ENCODE results near the gene LYPD4.
"Not testable (repeated sequence)": the region's sequence is repeated elsewhere in the genome, so short reads cannot be mapped to it uniquely, and the experiment has no call there.

Gene LYPD4

DNA sequence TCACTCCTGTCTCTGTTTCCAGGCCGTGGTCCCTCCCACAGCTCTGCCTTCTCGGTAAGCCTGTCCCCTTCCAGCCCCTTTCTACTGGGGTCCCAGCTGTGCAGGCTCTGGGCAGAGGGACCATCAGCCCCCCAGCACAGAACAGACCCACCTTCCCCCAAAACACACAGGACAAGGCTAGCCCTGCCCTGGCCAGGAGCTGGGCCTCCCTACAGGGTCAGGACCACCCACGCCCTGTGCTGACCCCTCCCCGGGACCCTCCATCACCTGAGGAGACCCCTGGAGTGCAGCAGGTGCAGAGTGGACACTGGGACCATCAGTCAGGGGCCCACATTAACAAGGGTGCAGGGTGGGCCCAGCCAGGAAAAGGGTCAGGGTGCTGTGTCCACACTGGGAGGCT, 34.2 kb downstream of the LYPD4 start:
- TF ChIP-seq ZNF274 (IDR thresholded peaks at IDR 0.05; ENCODE audit: low read depth, low read length): no peak
- no peak overlapping the region for H3K4me3 ChIP-seq (ENCODE audit: low read length)

DNA sequence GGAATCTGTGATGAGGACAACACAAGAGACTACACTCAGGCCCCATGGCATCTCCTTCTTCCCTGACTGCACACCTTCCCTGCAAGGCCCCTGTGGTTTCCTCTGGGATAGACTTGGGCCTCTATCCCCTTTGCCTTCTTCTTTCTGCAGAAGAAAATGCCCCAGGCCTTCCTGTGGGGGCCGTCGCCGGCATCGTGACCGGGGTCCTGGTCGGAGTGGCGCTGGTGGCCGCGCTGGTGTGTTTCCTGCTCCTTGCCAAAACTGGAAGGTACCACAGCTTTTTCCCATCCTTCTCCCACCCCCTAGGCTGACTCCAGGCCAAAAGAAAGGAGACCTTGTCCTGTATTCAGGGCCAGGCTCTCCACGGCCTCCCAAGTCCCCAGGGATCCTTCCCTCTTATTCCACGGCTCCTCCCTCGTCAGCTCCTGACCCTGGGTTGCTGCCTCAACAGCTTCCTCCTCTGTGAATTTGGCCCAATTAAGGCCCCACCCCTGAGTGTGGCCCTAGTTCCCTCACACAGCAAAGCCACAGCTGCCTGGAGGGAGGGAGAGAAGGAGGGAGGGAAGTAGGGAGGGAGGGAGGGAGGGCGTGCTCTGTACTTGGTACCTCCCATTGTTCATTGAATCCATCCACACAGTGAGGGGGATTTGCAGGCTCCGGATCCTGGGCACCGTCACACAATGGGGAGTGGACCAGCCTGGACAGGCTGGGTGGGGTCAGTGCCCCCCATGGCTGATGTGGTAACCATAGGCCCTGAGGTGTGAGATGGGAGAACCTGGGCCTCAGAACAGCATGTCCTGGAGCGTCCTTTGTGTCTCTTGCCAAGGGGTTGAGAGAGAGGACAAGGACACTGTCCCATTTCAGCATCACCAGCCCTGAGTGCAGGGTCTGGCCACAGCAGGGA, 35.6 kb downstream of the LYPD4 start:
- no peak overlapping the region for H3K4me3 ChIP-seq (ENCODE audit: low read length)

GRCh38 chr19:41807176-41807575, 37.3 kb downstream of the LYPD4 start:
- no peak overlapping the region for H3K4me3 ChIP-seq (ENCODE audit: low read length)
- no peak for TF ChIP-seq ZNF274 (IDR thresholded peaks at IDR 0.05; ENCODE audit: low read depth, low read length)

More for the DNA sequence above, 35.6 kb downstream of the LYPD4 start:
- TF ChIP-seq ZNF274 (IDR thresholded peaks at IDR 0.05; ENCODE audit: low read depth, low read length): no peak

DNA sequence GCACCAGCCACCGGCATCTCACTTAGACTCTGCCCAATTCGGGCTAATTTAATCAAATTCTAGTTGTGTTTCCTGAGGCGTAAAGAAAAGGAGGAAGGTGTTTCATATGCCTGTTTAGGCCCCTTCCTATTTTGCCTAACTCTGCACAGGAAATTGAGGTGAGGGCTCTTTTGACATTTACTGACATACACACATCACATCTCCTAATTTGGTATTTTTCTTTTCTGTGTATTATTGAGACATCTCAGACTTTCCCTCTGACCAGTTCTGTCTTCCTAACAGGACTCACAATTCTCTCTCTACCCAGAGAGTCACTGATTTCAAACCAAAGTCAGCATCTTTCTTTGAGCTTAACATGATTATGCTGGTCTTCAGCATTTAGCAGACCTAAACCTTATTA, 40.1 kb downstream of the LYPD4 start:
- TF ChIP-seq ZNF274 (IDR thresholded peaks at IDR 0.05; ENCODE audit: low read depth, low read length): no peak
- H3K4me3 ChIP-seq (ENCODE audit: low read length): no peak overlapping the region

DNA sequence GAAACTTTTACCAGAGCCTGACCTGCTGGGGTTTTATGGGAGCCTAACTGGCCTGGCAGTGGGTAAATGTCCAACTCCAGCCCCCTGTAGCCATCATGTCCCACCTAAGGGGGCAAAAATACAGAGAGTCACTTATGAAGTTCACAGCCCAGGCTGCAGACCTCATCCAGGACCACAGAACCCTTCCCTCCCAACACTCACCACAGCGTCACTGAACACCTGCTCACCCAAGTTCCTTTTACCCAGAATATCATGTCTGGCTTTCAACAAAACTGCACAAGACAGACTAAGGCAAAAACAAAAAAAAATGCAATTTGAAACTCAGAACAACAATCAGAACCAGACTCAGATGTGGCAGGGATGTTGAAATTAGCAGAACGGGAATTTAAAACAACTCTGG, 41.7 kb downstream of the LYPD4 start:
- H3K4me3 ChIP-seq (ENCODE audit: low read length): no peak overlapping the region
- no peak for TF ChIP-seq ZNF274 (IDR thresholded peaks at IDR 0.05; ENCODE audit: low read depth, low read length)

GRCh38 chr19:41801792-41802211, 42.7 kb downstream of the LYPD4 start:
- no peak for TF ChIP-seq ZNF274 (IDR thresholded peaks at IDR 0.05; ENCODE audit: low read depth, low read length)
- H3K4me3 ChIP-seq (ENCODE audit: low read length): no peak overlapping the region

DNA sequence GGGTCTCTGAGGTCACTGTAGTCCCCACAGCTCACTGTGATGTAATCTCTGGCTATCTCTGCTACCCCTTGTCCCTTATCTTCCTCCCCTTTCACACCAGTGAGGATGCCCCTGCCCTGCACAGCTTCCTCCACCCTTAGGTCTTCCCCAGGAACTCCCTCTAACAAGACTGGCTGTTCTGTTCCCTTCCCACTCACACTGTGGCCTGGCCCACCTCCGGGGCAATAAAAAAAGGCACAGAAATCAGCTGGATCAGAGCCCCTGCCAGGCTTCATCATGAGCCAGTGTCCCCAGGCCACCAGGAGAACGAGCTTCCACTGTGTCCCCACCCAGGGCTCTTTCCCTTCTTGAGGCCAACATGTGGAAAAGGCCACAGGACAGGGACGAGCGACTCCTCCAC, 43.5 kb downstream of the LYPD4 start:
- no peak overlapping the region for H3K4me3 ChIP-seq (ENCODE audit: low read length)
- TF ChIP-seq ZNF274 (IDR thresholded peaks at IDR 0.05; ENCODE audit: low read depth, low read length): no peak

- TF ChIP-seq ZNF274 (IDR thresholded peaks at IDR 0.05; ENCODE audit: low read depth, low read length): no peak
- no peak overlapping the region for H3K4me3 ChIP-seq (ENCODE audit: low read length)
These were observed 45.0 kb downstream of the LYPD4 start for GRCh38 chr19:41799444-41800000.

DNA sequence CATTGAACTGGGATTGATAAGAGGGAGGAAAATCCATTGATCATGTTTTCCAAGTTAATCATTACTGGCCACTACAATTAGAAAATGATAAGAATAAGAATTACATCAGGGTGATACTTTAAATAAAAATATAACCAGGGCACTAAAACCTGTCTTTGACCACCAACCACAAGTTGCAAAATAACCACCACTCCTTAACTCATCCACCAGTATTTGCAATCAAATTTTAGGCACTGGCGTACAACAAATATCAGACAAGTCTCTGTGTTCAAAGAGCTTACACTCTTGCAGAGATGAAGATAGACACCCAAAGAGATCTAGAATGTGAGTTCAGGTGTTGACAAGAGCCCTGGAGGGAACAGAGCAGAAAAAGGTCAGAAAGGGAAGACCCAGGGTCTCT, 47.6 kb downstream of the LYPD4 start:
- no peak for TF ChIP-seq ZNF274 (IDR thresholded peaks at IDR 0.05; ENCODE audit: low read depth, low read length)
- no peak overlapping the region for H3K4me3 ChIP-seq (ENCODE audit: low read length)

- TF ChIP-seq ZNF274 (IDR thresholded peaks at IDR 0.05; ENCODE audit: low read depth, low read length): no peak
These were observed 48.1 kb downstream of the LYPD4 start, which contains the start of gene CEACAM3 for GRCh38 chr19:41796362-41796761. Gene CEACAM3, plus strand, starts transcription at chr19:41796587. Its CDS starts 91 bp downstream, at chr19:41796678.

GRCh38 chr19:41795031-41795461, 49.4 kb downstream of the LYPD4 start:
- TF ChIP-seq ZNF274 (IDR thresholded peaks at IDR 0.05; ENCODE audit: low read depth, low read length): no peak
- no peak overlapping the region for H3K4me3 ChIP-seq (ENCODE audit: low read length)

More at GRCh38 chr19:41796362-41796761, 48.1 kb downstream of the LYPD4 start, which contains the start of gene CEACAM3:
- H3K4me3 ChIP-seq (ENCODE audit: low read length): no peak within 1 kb of the TSS

- no peak for TF ChIP-seq ZNF274 (IDR thresholded peaks at IDR 0.05; ENCODE audit: low read depth, low read length)
- H3K4me3 ChIP-seq (ENCODE audit: low read length): no peak overlapping the region
These were observed 51.1 kb downstream of the LYPD4 start for GRCh38 chr19:41793414-41793727.

- H3K4me3 ChIP-seq (ENCODE audit: low read length): no peak overlapping the region
- TF ChIP-seq ZNF274 (IDR thresholded peaks at IDR 0.05; ENCODE audit: low read depth, low read length): no peak
These were observed 51.7 kb downstream of the LYPD4 start for GRCh38 chr19:41792513-41793413.

DNA sequence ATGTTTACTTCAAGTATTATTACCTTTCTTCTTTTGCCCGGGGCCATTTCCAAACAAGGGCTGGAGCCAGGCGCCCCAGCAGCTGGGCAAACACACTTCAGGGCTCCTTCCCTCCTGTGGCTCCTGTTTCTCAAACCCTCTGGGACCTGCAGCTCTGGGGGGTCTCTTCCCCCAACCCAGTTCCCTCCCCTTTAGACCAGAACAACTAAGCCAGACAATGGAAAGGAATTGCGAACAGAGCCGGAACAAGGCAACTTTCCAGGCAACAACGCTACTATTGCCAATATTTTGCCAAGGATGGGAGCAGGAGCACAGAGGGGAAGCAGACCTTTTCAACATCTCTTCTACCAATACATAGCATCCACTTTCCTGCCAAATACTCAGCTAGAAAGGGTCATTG, 55.4 kb downstream of the LYPD4 start:
- H3K4me3 ChIP-seq (ENCODE audit: low read length): not testable (repeated sequence)

DNA sequence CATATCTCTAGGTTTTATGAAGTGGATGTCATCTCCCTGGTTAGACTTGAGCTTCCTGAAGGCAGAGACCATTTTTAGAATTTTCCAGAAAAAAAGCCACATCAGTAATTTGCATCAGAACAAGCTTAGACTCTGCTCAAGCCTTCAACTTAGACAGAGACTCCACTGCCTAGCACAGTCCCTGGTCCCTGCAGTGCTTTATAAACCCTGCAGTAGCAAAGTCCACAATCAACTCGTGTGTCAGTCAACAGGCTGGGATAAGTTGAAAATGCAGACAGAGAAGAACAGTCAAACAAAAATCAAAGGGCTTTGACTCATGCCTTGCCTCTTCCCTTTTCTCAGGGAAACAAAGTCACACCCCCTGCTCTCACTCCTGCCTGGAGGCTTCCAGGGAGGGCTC, 56.0 kb downstream of the LYPD4 start:
- H3K4me3 ChIP-seq (ENCODE audit: low read length): not testable (repeated sequence)

All from GM08714 (cell line).